PFSK-1 (cell line): Measurements from ENCODE around the gene FGF19.

Experiments used
- POLR2AphosphoS5 ChIP-seq: IDR thresholded peaks from 2 replicates; pipeline ENCODE4 v1.6.1; 2012; ENCODE audit warnings: low read depth, mild to moderate bottlenecking, control low read depth, low read length, moderate library complexity
- TF ChIP-seq, protein P1 (sequence below), 2 experiments: IDR thresholded peaks; 2 replicates each; pipeline versions ENCODE4 v1.6.1 to v1.8.0; 2011 to 2012; ENCODE audit warnings: low read depth in 2 of 2, low read length in 2 of 2, control low read depth in 1 of 2, inconsistent platforms in 1 of 2, mild to moderate bottlenecking in 1 of 2, moderate library complexity in 1 of 2; ENCODE audit not compliant: insufficient read depth in 1 of 2

DNA sequence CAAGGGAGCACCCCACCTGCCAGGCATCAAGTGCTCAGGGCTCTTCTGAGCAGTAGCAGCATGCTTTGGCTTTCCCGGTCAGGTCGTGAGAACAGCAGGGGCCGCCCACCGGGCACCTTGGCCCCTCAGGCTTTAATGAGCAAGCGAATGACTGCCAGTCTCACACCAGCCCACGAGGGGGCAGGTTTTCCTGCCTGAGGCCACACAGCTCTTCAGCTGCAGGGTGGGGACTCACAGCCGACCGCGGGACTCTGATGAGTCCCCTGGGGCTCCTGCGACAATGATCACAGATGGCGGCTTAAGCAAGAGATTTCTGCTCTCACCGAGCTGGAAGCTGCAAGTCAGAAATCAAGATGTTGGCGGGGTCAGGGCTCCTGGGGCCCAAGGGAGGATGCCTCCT lies 14.3 kb upstream of the FGF19 start:
- TF ChIP-seq POLR2AphosphoS5, result no peak
- TF ChIP-seq, protein P1, sequence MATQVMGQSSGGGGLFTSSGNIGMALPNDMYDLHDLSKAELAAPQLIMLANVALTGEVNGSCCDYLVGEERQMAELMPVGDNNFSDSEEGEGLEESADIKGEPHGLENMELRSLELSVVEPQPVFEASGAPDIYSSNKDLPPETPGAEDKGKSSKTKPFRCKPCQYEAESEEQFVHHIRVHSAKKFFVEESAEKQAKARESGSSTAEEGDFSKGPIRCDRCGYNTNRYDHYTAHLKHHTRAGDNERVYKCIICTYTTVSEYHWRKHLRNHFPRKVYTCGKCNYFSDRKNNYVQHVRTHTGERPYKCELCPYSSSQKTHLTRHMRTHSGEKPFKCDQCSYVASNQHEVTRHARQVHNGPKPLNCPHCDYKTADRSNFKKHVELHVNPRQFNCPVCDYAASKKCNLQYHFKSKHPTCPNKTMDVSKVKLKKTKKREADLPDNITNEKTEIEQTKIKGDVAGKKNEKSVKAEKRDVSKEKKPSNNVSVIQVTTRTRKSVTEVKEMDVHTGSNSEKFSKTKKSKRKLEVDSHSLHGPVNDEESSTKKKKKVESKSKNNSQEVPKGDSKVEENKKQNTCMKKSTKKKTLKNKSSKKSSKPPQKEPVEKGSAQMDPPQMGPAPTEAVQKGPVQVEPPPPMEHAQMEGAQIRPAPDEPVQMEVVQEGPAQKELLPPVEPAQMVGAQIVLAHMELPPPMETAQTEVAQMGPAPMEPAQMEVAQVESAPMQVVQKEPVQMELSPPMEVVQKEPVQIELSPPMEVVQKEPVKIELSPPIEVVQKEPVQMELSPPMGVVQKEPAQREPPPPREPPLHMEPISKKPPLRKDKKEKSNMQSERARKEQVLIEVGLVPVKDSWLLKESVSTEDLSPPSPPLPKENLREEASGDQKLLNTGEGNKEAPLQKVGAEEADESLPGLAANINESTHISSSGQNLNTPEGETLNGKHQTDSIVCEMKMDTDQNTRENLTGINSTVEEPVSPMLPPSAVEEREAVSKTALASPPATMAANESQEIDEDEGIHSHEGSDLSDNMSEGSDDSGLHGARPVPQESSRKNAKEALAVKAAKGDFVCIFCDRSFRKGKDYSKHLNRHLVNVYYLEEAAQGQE (IDR thresholded peaks at IDR 0.05; ENCODE audit: insufficient read depth in 1 of 2, low read depth in 2 of 2, low read length in 2 of 2), result no peak
